K562 (cell line): Measurements from ENCODE around the gene MYH7B. TPM values are rescaled to one million over a fixed set of nuclear protein-coding genes. Genes with fewer than 3 reads are reported as not detected.

Experiments used
- ATAC-seq: fragments of 200-7000 bp; cut with Tn5 transposase; 3 replicates; pipeline ENCODE4 v1.9.1; 2020; ENCODE audit warnings: moderate library complexity
- BruUV-seq: library from RNA; stranded (reverse); fragments of 400-500 nt; replicated peaks from 2 replicates; lab custom pipeline; 2021; lab: Mats Ljungman, UMichigan
- CTCF ChIA-PET: fragments of 300-600 bp; formaldehyde crosslinking; extraction: SDS; loops from one replicate; lab custom pipeline; 2021; ENCODE audit warnings: low intra/inter-chr PET ratio; lab: Yijun Ruan, JAX
- POLR2A ChIA-PET: fragments of 300-600, 350-650 bp; sonication (Branson Sonifier 250); formaldehyde crosslinking; extraction: SDS; loops from one replicate; lab custom pipeline; 2021; ENCODE audit warnings: antibody characterized with exemption, inconsistent platforms; lab: Yijun Ruan, JAX
- DNase-seq, 4 experiments: peaks; one replicate each; pipeline versions ENCODE4 v3.0.0 to v3.0.0-alpha.2; 2011 to 2018; ENCODE audit warnings: low spot score in 3 of 4, mixed read lengths in 3 of 4; ENCODE audit errors: extremely low read depth in 1 of 4
- FAIRE-seq: peaks from 2 replicates; lab custom pipeline; 2011; peaks lifted over from hg19 to GRCh38; lab: Jason Lieb, UNC
- H2AFZ ChIP-seq: 2 replicates; pipeline ENCODE4 v1.6.0; 2011; ENCODE audit warnings: low read depth, low read length, control low read depth, inconsistent platforms
- H3K27ac ChIP-seq: fragments of 200-600 bp; 3 replicates; pipeline ENCODE4 v1.8.0; 2011; ENCODE audit warnings: low read depth, mild to moderate bottlenecking, control low read depth, inconsistent platforms, low read length, moderate library complexity, mixed read lengths; ENCODE audit errors: extremely low read depth
- H3K27me3 ChIP-seq, 2 experiments: fragments of 300-600 bp in 1 of 2; 2 replicates in 1 of 2; 3 replicates in 1 of 2; pipeline versions ENCODE4 v1.6.0 to v1.8.0; 2011; ENCODE audit warnings: inconsistent platforms in 2 of 2, low read length in 2 of 2, mild to moderate bottlenecking in 1 of 2, mixed read lengths in 1 of 2, moderate library complexity in 1 of 2; ENCODE audit not compliant: control insufficient read depth in 2 of 2, insufficient read depth in 2 of 2
- H3K36me3 ChIP-seq: fragments of 300-600 bp; 3 replicates; pipeline ENCODE4 v1.8.0; 2011; ENCODE audit warnings: mild to moderate bottlenecking, low read length, inconsistent platforms; ENCODE audit not compliant: control insufficient read depth, insufficient read depth
- H3K4me1 ChIP-seq, 2 experiments: fragments of 200-600 bp in 1 of 2; replicated peaks in 1 of 2; 2 replicates in 1 of 2; 3 replicates in 1 of 2; pipeline versions ENCODE4 v1.5.1 to v1.8.0; 2011; ENCODE audit warnings: inconsistent platforms in 2 of 2, low read length in 2 of 2, mild to moderate bottlenecking in 1 of 2, mixed read lengths in 1 of 2, moderate library complexity in 1 of 2; ENCODE audit not compliant: control insufficient read depth in 2 of 2, insufficient read depth in 2 of 2
- H3K4me2 ChIP-seq: 2 replicates; pipeline ENCODE4 v1.6.1; 2011; ENCODE audit warnings: low read length, control low read depth, inconsistent platforms, mixed read lengths; ENCODE audit not compliant: insufficient read depth
- H3K4me3 ChIP-seq: fragments of 200-600 bp; sonication (generic), shearing (Covaris generic); 2 replicates; pipeline ENCODE4 v1.5.1; 2016; ENCODE audit warnings: control low read depth, inconsistent platforms
- H3K79me2 ChIP-seq: fragments of 200-600 bp; 3 replicates; pipeline ENCODE4 v1.8.0; 2011; ENCODE audit warnings: low read length, inconsistent platforms; ENCODE audit not compliant: control insufficient read depth, insufficient read depth
- H3K9ac ChIP-seq, 2 experiments: 2 replicates each; pipeline versions ENCODE4 v1.6.0 to v1.6.1; 2011; ENCODE audit warnings: low read depth in 2 of 2, low read length in 2 of 2, control low read depth in 1 of 2, inconsistent platforms in 1 of 2, mild to moderate bottlenecking in 1 of 2, mixed read lengths in 1 of 2; ENCODE audit not compliant: insufficient read depth in 1 of 2
- H3K9me1 ChIP-seq: one replicate; pipeline ENCODE4 v1.6.0; 2011; ENCODE audit warnings: inconsistent platforms, mild to moderate bottlenecking, low read length, moderate library complexity; ENCODE audit not compliant: control insufficient read depth, insufficient read depth
- H3K9me3 ChIP-seq: replicated peaks from 2 replicates; pipeline ENCODE4 v1.5.1; 2011; ENCODE audit warnings: low read depth, low read length, inconsistent platforms; ENCODE audit not compliant: control insufficient read depth, insufficient read depth
- H4K20me1 ChIP-seq: replicated peaks from 2 replicates; pipeline ENCODE4 v1.6.1; 2011; ENCODE audit warnings: low read length, inconsistent platforms, mixed read lengths; ENCODE audit not compliant: control insufficient read depth, insufficient read depth
- L3MBTL2 ChIP-seq: fragments of 450-650 bp; IDR thresholded peaks from 2 replicates; pipeline ENCODE4 v1.6.1; 2016; ENCODE audit warnings: mild to moderate bottlenecking, moderate library complexity
- SMAD2 ChIP-seq: fragments of 150-350 bp; IDR thresholded peaks from 2 replicates; pipeline ENCODE4 v1.6.1; 2014; ENCODE audit warnings: low read depth, mild to moderate bottlenecking, low read length
- SOX6 ChIP-seq: fragments of 450-650 bp; IDR thresholded peaks from 2 replicates; pipeline ENCODE4 v1.6.1; 2014; ENCODE audit warnings: mild to moderate bottlenecking
- ZNF212 ChIP-seq: fragments of 450-650 bp; formaldehyde crosslinking; IDR thresholded peaks from 2 replicates; pipeline ENCODE4 v1.4.0; 2020; ENCODE audit warnings: mild to moderate bottlenecking
- ZNF695 ChIP-seq: fragments of 450-650 bp; formaldehyde crosslinking; IDR thresholded peaks from 2 replicates; pipeline ENCODE4 v1.4.0; 2020; ENCODE audit warnings: mild to moderate bottlenecking, moderate library complexity
- ZNF764 ChIP-seq: fragments of 250-450 bp; sonication (Bioruptor Pico); IDR thresholded peaks from 2 replicates; pipeline ENCODE4 v1.4.0; 2020; ENCODE audit warnings: low read depth, mild to moderate bottlenecking, moderate library complexity
- WGBS: fragments of 100-300 bp; shearing (Covaris generic); methylation state at CpG from one replicate; pipeline ENCODE4 v1.1.6; 2016; ENCODE audit warnings: low coverage, mixed read lengths; ENCODE audit not compliant: insufficient coverage; ENCODE audit errors: missing lambda C conversion rate; 5-methylcytosine and 5-hydroxymethylcytosine counted together
- in situ Hi-C: fragments of 300-500 bp; cut with MboI; formaldehyde crosslinking; loops from 4 replicates; pipeline ENCODE4 v1.15.0; 2018; ENCODE audit warnings: inconsistent platforms, mixed read lengths
- intact Hi-C: fragments of 100-400 bp; cut with micrococcal nuclease; formaldehyde crosslinking; loops from 2 replicates; pipeline ENCODE4 v1.14.2; 2022
- polyA plus RNA-seq, 8 experiments: library from polyadenylated mRNA; depleted of rRNA in 4 of 8; stranded (reverse) in 5 of 8; unstranded in 3 of 8; fragments of >200 nt; fragmentation: Nextera tagmentation in 2 of 8; fragmentation: Illumina TruSeq in 1 of 8; extraction: Ambion mirVana in 2 of 8; extraction: Trizol in 1 of 8; gene quantifications; 2 replicates each; pipeline versions ENCODE4 v1.2.1 to v1.2.3, GENCODE V29; 2011 to 2014; ENCODE audit warnings: inconsistent platforms in 1 of 8, missing spikeins in 1 of 8
- total RNA-seq, 7 experiments: library from RNA; depleted of rRNA in 6 of 7; stranded (reverse); fragments of >200 nt in 6 of 7; fragmentation: Illumina TruSeq in 2 of 7; extraction: Trizol in 2 of 7; gene quantifications; 2 replicates each; pipeline versions ENCODE4 v1.2.1 to v1.2.3, GENCODE V29; 2011 to 2021; ENCODE audit warnings: low replicate concordance in 1 of 7
- TF ChIP-seq, protein P1 (sequence below): fragments of 450-650 bp; IDR thresholded peaks from 2 replicates; pipeline ENCODE4 v1.6.1; 2018; ENCODE audit warnings: mild to moderate bottlenecking, low read depth; ENCODE audit not compliant: partially characterized antibody

MYH7B gene
- total and polyA plus RNA-seq, 9 of the 15 experiments (the other 6 are each of a cell fraction or from before 2014, with no cell fraction given) = 0.07 to 0.34 (median 0.13) TPM; not detected in 3

DNA sequence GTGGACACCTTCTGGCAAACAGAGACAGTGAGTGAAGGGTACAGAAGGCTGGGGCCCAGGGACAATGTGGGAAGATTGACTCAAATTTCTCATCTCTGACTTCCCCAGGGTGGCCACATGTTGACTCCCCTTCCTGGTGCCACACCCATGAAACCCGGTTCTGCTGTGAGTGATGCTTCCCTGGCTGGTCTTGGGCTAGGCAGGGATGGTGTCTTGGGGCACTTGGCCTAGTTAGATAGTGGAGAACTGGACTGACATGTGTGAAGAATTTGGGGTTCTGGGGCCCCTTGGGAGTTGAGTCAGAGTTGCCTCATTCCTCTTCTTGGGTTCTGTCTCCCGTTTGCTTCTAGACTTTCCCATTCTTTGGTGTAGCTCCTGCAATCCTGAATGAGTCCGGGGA lies 34.2 kb upstream of the MYH7B start:
- no peak overlapping the region for H3K4me3 ChIP-seq
- no peak overlapping the region for H2AFZ ChIP-seq
- DNase-seq = no peak
- no peaks in the 10 kb centered on the region for H3K79me2 ChIP-seq
- ATAC-seq = no peak
- no peak overlapping the region for H3K9ac ChIP-seq
- no peaks in the 10 kb centered on the region; a peak in 1 of 5 replicates for H3K4me1 ChIP-seq
- no peak overlapping the region for H3K27ac ChIP-seq
- intact Hi-C loops = no loop called here
- H3K9me1 ChIP-seq = no peaks in the 10 kb centered on the region
- CTCF ChIA-PET = no interaction called here
- H3K36me3 ChIP-seq = peaks cover 91% of the 10 kb centered on the region
- in situ Hi-C loops = no loop called here
- BruUV-seq = no TSS peak
- no peak for FAIRE-seq
- 58% methylated on average over 3 of the region's 3 CpGs for WGBS
- TF ChIP-seq SOX6 = no peak
- TF ChIP-seq ZNF212 (CRISPR knock-in tag) = no peak
- TF ChIP-seq ZNF764 (CRISPR knock-in tag) = no peak
- TF ChIP-seq ZNF695 (CRISPR knock-in tag) = no peak
- TF ChIP-seq SMAD2 = no peak
- TF ChIP-seq L3MBTL2 = no peak
- TF ChIP-seq, protein P1, sequence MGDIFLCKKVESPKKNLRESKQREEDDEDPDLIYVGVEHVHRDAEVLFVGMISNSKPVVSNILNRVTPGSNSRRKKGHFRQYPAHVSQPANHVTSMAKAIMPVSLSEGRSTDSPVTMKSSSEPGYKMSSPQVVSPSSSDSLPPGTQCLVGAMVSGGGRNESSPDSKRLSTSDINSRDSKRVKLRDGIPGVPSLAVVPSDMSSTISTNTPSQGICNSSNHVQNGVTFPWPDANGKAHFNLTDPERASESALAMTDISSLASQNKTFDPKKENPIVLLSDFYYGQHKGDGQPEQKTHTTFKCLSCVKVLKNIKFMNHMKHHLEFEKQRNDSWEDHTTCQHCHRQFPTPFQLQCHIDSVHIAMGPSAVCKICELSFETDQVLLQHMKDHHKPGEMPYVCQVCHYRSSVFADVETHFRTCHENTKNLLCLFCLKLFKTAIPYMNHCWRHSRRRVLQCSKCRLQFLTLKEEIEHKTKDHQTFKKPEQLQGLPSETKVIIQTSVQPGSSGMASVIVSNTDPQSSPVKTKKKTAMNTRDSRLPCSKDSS = no peak
- no peaks in the 10 kb centered on the region for H3K27me3 ChIP-seq
- no peaks in the 10 kb centered on the region for H4K20me1 ChIP-seq
- POLR2A ChIA-PET = interaction anchor here (1.0 kb wide), 1 partner anchor 33 kb away, joined by 3 read pairs; no protein-coding TSS in a partner anchor
- no peak overlapping the region for H3K4me2 ChIP-seq
- peaks cover 7% of the 10 kb centered on the region for H3K9me3 ChIP-seq
